Endothelial cell of umbilical vein (primary cell): ENCODE data around the gene CNTLN. TPM values are rescaled to one million over a fixed set of nuclear protein-coding genes. Genes with fewer than 3 reads are reported as not detected.

Experiments used
- BruUV-seq: library from RNA; stranded (reverse); fragments of 400-500 nt; replicated peaks from 2 replicates; lab custom pipeline; 2021; lab: Mats Ljungman, UMichigan
- CTCF ChIA-PET: fragments of 300-600, 350-600 bp; sonication (Branson Sonifier 250); formaldehyde crosslinking; loops from one replicate; lab custom pipeline; 2021; ENCODE audit warnings: antibody characterized with exemption, inconsistent platforms; lab: Charles Lee
- POLR2A ChIA-PET: fragments of 300-600, 350-600 bp; sonication (Branson Sonifier 250); formaldehyde crosslinking; loops from one replicate; lab custom pipeline; 2021; ENCODE audit warnings: antibody characterized with exemption, inconsistent platforms; lab: Charles Lee
- DNase-seq: peaks from one replicate; pipeline ENCODE4 v3.0.0-alpha.2; 2011; ENCODE audit warnings: low read depth, low spot score
- FAIRE-seq: peaks from 2 replicates; lab custom pipeline; 2011; peaks lifted over from hg19 to GRCh38; lab: Jason Lieb, UNC
- H2AFZ ChIP-seq: 2 replicates; pipeline ENCODE4 v1.6.0; 2012; ENCODE audit warnings: low read depth, low read length, control low read depth, inconsistent platforms
- H3K27ac ChIP-seq: 2 replicates; pipeline ENCODE4 v1.5.1; 2011; ENCODE audit warnings: low read depth, mild to moderate bottlenecking, control low read depth, low read length, moderate library complexity; ENCODE audit not compliant: insufficient read depth
- H3K27me3 ChIP-seq, 2 experiments: 2 replicates each; pipeline versions ENCODE4 v1.6.0 to v1.6.1; 2011; ENCODE audit warnings: low read length in 2 of 2, mixed read lengths in 1 of 2; ENCODE audit not compliant: control insufficient read depth in 2 of 2, insufficient read depth in 2 of 2
- H3K36me3 ChIP-seq, 2 experiments: 2 replicates in 1 of 2; 3 replicates in 1 of 2; pipeline ENCODE4 v1.5.1; 2011; ENCODE audit warnings: low read length in 2 of 2, mild to moderate bottlenecking in 1 of 2, moderate library complexity in 1 of 2; ENCODE audit not compliant: control insufficient read depth in 2 of 2, insufficient read depth in 2 of 2; ENCODE audit errors: extremely low read depth in 1 of 2
- H3K4me1 ChIP-seq: 3 replicates; pipeline ENCODE4 v1.5.1; 2011; ENCODE audit warnings: mild to moderate bottlenecking, low read length; ENCODE audit not compliant: control insufficient read depth, insufficient read depth; ENCODE audit errors: extremely low read depth
- H3K4me2 ChIP-seq: 2 replicates; pipeline ENCODE4 v1.6.1; 2011; ENCODE audit warnings: low read length, control low read depth, mixed read lengths; ENCODE audit not compliant: insufficient read depth
- H3K4me3 ChIP-seq, 3 experiments: fragments of 200-600 bp in 1 of 3; sonication (generic), shearing (Covaris generic) in 1 of 3; replicated peaks in 1 of 3; 2 replicates each; pipeline ENCODE4 v1.5.1; 2011 to 2016; ENCODE audit warnings: control low read depth in 3 of 3, low read length in 3 of 3, mild to moderate bottlenecking in 2 of 3, inconsistent platforms in 1 of 3, low read depth in 1 of 3, moderate library complexity in 1 of 3; ENCODE audit not compliant: insufficient read depth in 1 of 3
- H3K79me2 ChIP-seq: 2 replicates; pipeline ENCODE4 v1.6.0; 2012; ENCODE audit warnings: low read length, inconsistent platforms; ENCODE audit not compliant: control insufficient read depth, insufficient read depth
- H3K9ac ChIP-seq: replicated peaks from 2 replicates; pipeline ENCODE3; 2011; ENCODE audit warnings: low read length, control low read depth; ENCODE audit not compliant: insufficient read depth; ENCODE audit errors: extremely low read depth
- H3K9me1 ChIP-seq: replicated peaks from 3 replicates; pipeline ENCODE4 v1.6.0; 2011; ENCODE audit warnings: mild to moderate bottlenecking, low read length; ENCODE audit not compliant: control insufficient read depth, insufficient read depth; ENCODE audit errors: extremely low read depth
- H3K9me3 ChIP-seq: replicated peaks from 2 replicates; pipeline ENCODE4 v1.5.1; 2012; ENCODE audit warnings: low read length, inconsistent platforms; ENCODE audit not compliant: control insufficient read depth, insufficient read depth
- H4K20me1 ChIP-seq: replicated peaks from 2 replicates; pipeline ENCODE3; 2011; ENCODE audit warnings: mild to moderate bottlenecking, low read length; ENCODE audit not compliant: control insufficient read depth, insufficient read depth; ENCODE audit errors: extremely low read depth
- EZH2 ChIP-seq: IDR thresholded peaks from 2 replicates; pipeline ENCODE4 v1.6.1; 2012; ENCODE audit warnings: borderline replicate concordance, low read depth, mild to moderate bottlenecking, moderate library complexity, low read length, inconsistent platforms; ENCODE audit not compliant: severe bottlenecking
- FOS ChIP-seq: IDR thresholded peaks from 2 replicates; pipeline ENCODE4 v1.6.1; 2011; ENCODE audit warnings: mild to moderate bottlenecking, low read length, moderate library complexity, borderline replicate concordance; ENCODE audit not compliant: insufficient read depth
- GATA2 ChIP-seq: IDR thresholded peaks from 2 replicates; pipeline ENCODE4 v1.7.0; 2011; ENCODE audit warnings: low read depth, mild to moderate bottlenecking, moderate library complexity, mixed read lengths, low read length; ENCODE audit not compliant: insufficient read length, insufficient read depth
- JUN ChIP-seq: IDR thresholded peaks from 2 replicates; pipeline ENCODE4 v1.6.1; 2011; ENCODE audit warnings: borderline replicate concordance, low read depth; ENCODE audit not compliant: insufficient read length, insufficient read depth
- MYC ChIP-seq: IDR thresholded peaks from one replicate; pipeline ENCODE4 v1.6.1; 2011; ENCODE audit warnings: mild to moderate bottlenecking, low read depth, low read length
- POLR2A ChIP-seq: IDR thresholded peaks from 2 replicates; pipeline ENCODE4 v1.6.1; 2012; ENCODE audit warnings: low read depth, mild to moderate bottlenecking, control low read depth, low read length
- POLR2AphosphoS5 ChIP-seq: IDR thresholded peaks from 2 replicates; pipeline ENCODE4 v1.6.1; 2012; ENCODE audit warnings: low read depth, mild to moderate bottlenecking, control low read depth, low read length, moderate library complexity; ENCODE audit not compliant: insufficient read depth
- dilution Hi-C: fragments of 300-500 bp; cut with MboI; formaldehyde crosslinking; loops from one replicate; pipeline ENCODE4 v1.15.0; 2019; ENCODE audit warnings: low sequenced_read_pairs; ENCODE audit not compliant: extremely low pct_ligation_motif_present
- intact Hi-C: fragments of 100-400 bp; cut with micrococcal nuclease; formaldehyde crosslinking; loops from one replicate; pipeline ENCODE4 v1.10.0; 2022
- polyA plus RNA-seq, 4 experiments: library from polyadenylated mRNA; depleted of rRNA in 3 of 4; stranded (reverse) in 3 of 4; unstranded in 1 of 4; fragments of >200 nt; gene quantifications; 2 replicates each; pipeline versions ENCODE4 v1.2.1 to v1.2.3, GENCODE V29; 2011 to 2012; ENCODE audit warnings: missing spikeins in 1 of 4
- total RNA-seq: library from RNA; stranded (reverse); gene quantifications from 2 replicates; pipeline ENCODE4 v1.2.3, GENCODE V29; 2021
- TF ChIP-seq, protein P1 (sequence below), 2 donors: IDR thresholded peaks; 1 replicate in 1 of 2; 2 replicates in 1 of 2; pipeline ENCODE4 v1.5.1; 2011; ENCODE audit warnings: low read length in 2 of 2, mild to moderate bottlenecking in 2 of 2, moderate library complexity in 2 of 2, control low read depth in 1 of 2, inconsistent platforms in 1 of 2, low read depth in 1 of 2; ENCODE audit not compliant: insufficient read depth in 1 of 2; ENCODE audit errors: extremely low read depth in 1 of 2
- TF ChIP-seq, protein P2 (sequence below): IDR thresholded peaks from 2 replicates; pipeline ENCODE4 v1.6.1; 2011; ENCODE audit not compliant: insufficient read depth, insufficient read length

The CNTLN gene
- total and polyA plus RNA-seq, 2 donors (not counting 3 experiments of a cell fraction or from before 2014, with no cell fraction given), result 3.5 to 15.8 TPM

GRCh38 chr9:17291766-17292165, 156.9 kb downstream of the CNTLN start:
- FAIRE-seq (peak; percentile 68), DNase-seq (no peak)
- intact Hi-C loops, result no loop called here
- dilution Hi-C loops, result no loop called here
- Histone ChIP-seq H3K36me3 (no peaks in the 10 kb centered on the region), H3K9ac (no peak overlapping the region), H3K79me2 (no peaks in the 10 kb centered on the region), H3K4me1 (no peaks in the 10 kb centered on the region), H3K27ac (no peak overlapping the region), H3K4me3 (no peak overlapping the region), H4K20me1 (no peaks in the 10 kb centered on the region), H3K9me3 (no peaks in the 10 kb centered on the region), H2AFZ (no peak overlapping the region), H3K4me2 (no peak overlapping the region), H3K9me1 (no peaks in the 10 kb centered on the region), H3K27me3 (no peaks in the 10 kb centered on the region)
- BruUV-seq, result no TSS peak
- ChIA-PET CTCF (interaction anchor here (0.7 kb wide), 1 partner anchor 56 kb away, joined by 3 read pairs; no protein-coding TSS in a partner anchor), POLR2A (no interaction called here)
- no peak for TF ChIP-seq JUN
- TF ChIP-seq FOS, result no peak
- TF ChIP-seq, protein P1, sequence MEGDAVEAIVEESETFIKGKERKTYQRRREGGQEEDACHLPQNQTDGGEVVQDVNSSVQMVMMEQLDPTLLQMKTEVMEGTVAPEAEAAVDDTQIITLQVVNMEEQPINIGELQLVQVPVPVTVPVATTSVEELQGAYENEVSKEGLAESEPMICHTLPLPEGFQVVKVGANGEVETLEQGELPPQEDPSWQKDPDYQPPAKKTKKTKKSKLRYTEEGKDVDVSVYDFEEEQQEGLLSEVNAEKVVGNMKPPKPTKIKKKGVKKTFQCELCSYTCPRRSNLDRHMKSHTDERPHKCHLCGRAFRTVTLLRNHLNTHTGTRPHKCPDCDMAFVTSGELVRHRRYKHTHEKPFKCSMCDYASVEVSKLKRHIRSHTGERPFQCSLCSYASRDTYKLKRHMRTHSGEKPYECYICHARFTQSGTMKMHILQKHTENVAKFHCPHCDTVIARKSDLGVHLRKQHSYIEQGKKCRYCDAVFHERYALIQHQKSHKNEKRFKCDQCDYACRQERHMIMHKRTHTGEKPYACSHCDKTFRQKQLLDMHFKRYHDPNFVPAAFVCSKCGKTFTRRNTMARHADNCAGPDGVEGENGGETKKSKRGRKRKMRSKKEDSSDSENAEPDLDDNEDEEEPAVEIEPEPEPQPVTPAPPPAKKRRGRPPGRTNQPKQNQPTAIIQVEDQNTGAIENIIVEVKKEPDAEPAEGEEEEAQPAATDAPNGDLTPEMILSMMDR (IDR thresholded peaks at IDR 0.05; ENCODE audit: extremely low read depth in 1 of 2, insufficient read depth in 1 of 2, low read depth in 1 of 2, low read length in 2 of 2), result no peak
- TF ChIP-seq MYC, result no peak

GRCh38 chr9:17293685-17294084, 158.8 kb downstream of the CNTLN start:
- no TSS peak for BruUV-seq
- Histone ChIP-seq H3K9me3 (no peaks in the 10 kb centered on the region), H3K27ac (no peak overlapping the region), H4K20me1 (no peaks in the 10 kb centered on the region), H3K4me3 (no peak overlapping the region), H3K79me2 (no peaks in the 10 kb centered on the region), H3K4me2 (no peak overlapping the region), H2AFZ (no peak overlapping the region), H3K27me3 (no peaks in the 10 kb centered on the region), H3K4me1 (no peaks in the 10 kb centered on the region), H3K36me3 (no peaks in the 10 kb centered on the region), H3K9me1 (no peaks in the 10 kb centered on the region), H3K9ac (no peak overlapping the region)
- TF ChIP-seq GATA2 (no peak), MYC (no peak), POLR2A (no peak), EZH2 (no peak), FOS (no peak), POLR2AphosphoS5 (no peak), JUN (no peak)
- TF ChIP-seq, protein P2, sequence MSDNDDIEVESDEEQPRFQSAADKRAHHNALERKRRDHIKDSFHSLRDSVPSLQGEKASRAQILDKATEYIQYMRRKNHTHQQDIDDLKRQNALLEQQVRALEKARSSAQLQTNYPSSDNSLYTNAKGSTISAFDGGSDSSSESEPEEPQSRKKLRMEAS, result no peak
- TF ChIP-seq, protein P1 (IDR thresholded peaks at IDR 0.05; ENCODE audit: extremely low read depth in 1 of 2, insufficient read depth in 1 of 2, low read depth in 1 of 2, low read length in 2 of 2), result no peak
- intact Hi-C loops, result no loop called here
- FAIRE-seq (no peak), DNase-seq (no peak)
- ChIA-PET CTCF (no interaction called here), POLR2A (no interaction called here)
- dilution Hi-C loops, result no loop called here
